HepG2 (cell line): Measurements from ENCODE around the gene CEP20. TPM values are rescaled to one million over a fixed set of nuclear protein-coding genes. Genes with fewer than 3 reads are reported as not detected.

Experiments
- ATAC-seq: fragments of 200-7000 bp; cut with Tn5 transposase; 3 replicates; pipeline ENCODE4 v1.9.1; 2020; ENCODE audit warnings: mild to moderate bottlenecking, moderate library complexity
- BruUV-seq: library from RNA; stranded (reverse); fragments of 400-500 nt; replicated peaks from 2 replicates; lab custom pipeline; 2021; lab: Mats Ljungman, UMichigan
- CTCF ChIA-PET: fragments of 300-600 bp; formaldehyde crosslinking; extraction: SDS; loops from one replicate; lab custom pipeline; 2021; ENCODE audit warnings: low total read pairs, inconsistent platforms, low intra/inter-chr PET ratio; lab: Yijun Ruan, JAX
- POLR2A ChIA-PET: fragments of 350-600 bp; sonication (Branson Sonifier 250); formaldehyde crosslinking; loops from one replicate; lab custom pipeline; 2020; ENCODE audit warnings: antibody characterized with exemption, inconsistent platforms; lab: Yijun Ruan, JAX
- DNase-seq: peaks from one replicate; pipeline ENCODE4 v3.0.0-alpha.2; 2015; ENCODE audit warnings: low spot score
- FAIRE-seq: peaks from 3 replicates; lab custom pipeline; 2011; peaks lifted over from hg19 to GRCh38; lab: Jason Lieb, UNC
- H2AFZ ChIP-seq: one replicate; pipeline ENCODE4 v1.6.1; 2011; ENCODE audit warnings: low read length, inconsistent platforms
- H3K27ac ChIP-seq: fragments of 300-600 bp; 3 replicates; pipeline ENCODE4 v1.8.0; 2011; ENCODE audit warnings: mixed run types, mild to moderate bottlenecking, mixed read lengths, low read length, inconsistent platforms; ENCODE audit not compliant: insufficient read depth; ENCODE audit errors: extremely low read length
- H3K27me3 ChIP-seq, 2 experiments: fragments of 200-600 bp in 1 of 2; 2 replicates in 1 of 2; 3 replicates in 1 of 2; pipeline versions ENCODE4 v1.6.0 to v1.8.0; 2011; ENCODE audit warnings: low read length in 2 of 2, mild to moderate bottlenecking in 2 of 2, moderate library complexity in 2 of 2, inconsistent platforms in 1 of 2; ENCODE audit not compliant: insufficient read depth in 2 of 2, control insufficient read depth in 1 of 2
- H3K36me3 ChIP-seq, 2 experiments: fragments of 200-600 bp in 1 of 2; replicated peaks in 1 of 2; 2 replicates in 1 of 2; 3 replicates in 1 of 2; pipeline versions ENCODE4 v1.5.1 to v1.8.0; 2011; ENCODE audit warnings: low read length in 2 of 2, inconsistent platforms in 1 of 2; ENCODE audit not compliant: insufficient read depth in 2 of 2, control insufficient read depth in 1 of 2
- H3K4me1 ChIP-seq: 2 replicates; pipeline ENCODE4 v1.5.1; 2012; ENCODE audit warnings: low read length, inconsistent platforms; ENCODE audit not compliant: insufficient read depth
- H3K4me2 ChIP-seq: 2 replicates; pipeline ENCODE4 v1.6.0; 2011; ENCODE audit warnings: low read depth, low read length, inconsistent platforms
- H3K4me3 ChIP-seq, 3 experiments: fragments of 200-600 bp in 1 of 3; sonication (generic), shearing (Covaris generic) in 1 of 3; replicated peaks in 1 of 3; 2 replicates each; pipeline ENCODE4 v1.5.1; 2011 to 2016; ENCODE audit warnings: low read length in 3 of 3, inconsistent platforms in 2 of 3, low read depth in 2 of 3, mild to moderate bottlenecking in 2 of 3, control low read depth in 1 of 3, mixed read lengths in 1 of 3; ENCODE audit not compliant: insufficient read depth in 1 of 3
- H3K79me2 ChIP-seq: one replicate; pipeline ENCODE4 v1.6.1; 2011; ENCODE audit warnings: low read length, inconsistent platforms; ENCODE audit not compliant: insufficient read depth
- H3K9ac ChIP-seq: 2 replicates; pipeline ENCODE4 v1.6.0; 2011; ENCODE audit warnings: mild to moderate bottlenecking, low read depth, low read length, inconsistent platforms; ENCODE audit not compliant: insufficient read depth
- H3K9me3 ChIP-seq: 2 replicates; pipeline ENCODE4 v1.5.1; 2012; ENCODE audit warnings: mild to moderate bottlenecking, low read length
- H4K20me1 ChIP-seq: 2 replicates; pipeline ENCODE4 v1.6.0; 2011; ENCODE audit warnings: inconsistent platforms, mild to moderate bottlenecking, low read length, moderate library complexity; ENCODE audit not compliant: insufficient read depth
- KMT2A ChIP-seq: sonication (generic); formaldehyde crosslinking; IDR thresholded peaks from 2 replicates; pipeline ENCODE4 v1.4.0; 2020; ENCODE audit warnings: missing genetic modification reagents
- RFXANK ChIP-seq: IDR thresholded peaks from 2 replicates; pipeline ENCODE4 v1.6.1; 2016
- SMARCE1 ChIP-seq: fragments of 450-650 bp; IDR thresholded peaks from 2 replicates; pipeline ENCODE4 v1.6.1; 2017; ENCODE audit warnings: borderline replicate concordance
- SNAPC2 ChIP-seq: sonication (generic); formaldehyde crosslinking; IDR thresholded peaks from 2 replicates; pipeline ENCODE4 v1.8.1; 2022; ENCODE audit warnings: mild to moderate bottlenecking, missing genetic modification reagents
- ZFYVE20 ChIP-seq: sonication (generic); formaldehyde crosslinking; IDR thresholded peaks from 2 replicates; pipeline ENCODE4 v1.8.0; 2023; ENCODE audit warnings: low read depth, mild to moderate bottlenecking, moderate library complexity, missing genetic modification reagents, borderline replicate concordance
- ZNF33B ChIP-seq: sonication (generic); formaldehyde crosslinking; IDR thresholded peaks from 2 replicates; pipeline ENCODE4 v1.5.1; 2020; ENCODE audit warnings: mild to moderate bottlenecking, missing genetic modification reagents
- ZNF350 ChIP-seq: sonication (generic); formaldehyde crosslinking; IDR thresholded peaks from 2 replicates; pipeline ENCODE4 v1.4.0; 2020; ENCODE audit warnings: mild to moderate bottlenecking, low read depth, missing genetic modification reagents, borderline replicate concordance
- ZNF614 ChIP-seq: IDR thresholded peaks from 2 replicates; pipeline ENCODE4 v1.6.1; 2018; ENCODE audit warnings: missing biosample characterization, missing genetic modification reagents, inconsistent platforms, borderline replicate concordance
- WGBS: methylation state at CpG from one replicate; pipeline ENCODE4 v1.1.6; 2017; ENCODE audit warnings: low lambda C conversion rate; 5-methylcytosine and 5-hydroxymethylcytosine counted together
- in situ Hi-C: cut with HindIII; loops from 2 replicates; pipeline ENCODE4 v1.10.0; 2017; ENCODE audit warnings: low pct_unique_long_range_greater_than_20kb; ENCODE audit not compliant: extremely low pct_ligation_motif_present
- intact Hi-C: fragments of 100-400 bp; cut with micrococcal nuclease; formaldehyde crosslinking; loops from one replicate; pipeline ENCODE4 v1.10.0; 2022; ENCODE audit not compliant: unreplicated experiment
- polyA plus RNA-seq, 8 experiments: library from polyadenylated mRNA; depleted of rRNA in 3 of 8; stranded (reverse) in 7 of 8; unstranded in 1 of 8; fragments of >200 nt; fragmentation: Illumina TruSeq in 4 of 8; extraction: Trizol in 4 of 8; gene quantifications; 2 replicates each; pipeline versions ENCODE4 v1.2.1 to v1.2.3, GENCODE V29; 2011 to 2016; ENCODE audit warnings: low read depth in 4 of 8, missing spikeins in 1 of 8, mixed read lengths in 1 of 8; ENCODE audit not compliant: insufficient read depth in 1 of 8
- total RNA-seq, 5 experiments: library from RNA; depleted of rRNA; stranded (reverse); fragments of >200 nt; fragmentation: Illumina TruSeq; extraction: Trizol; gene quantifications; 2 replicates each; pipeline ENCODE4 v1.2.3, GENCODE V29; 2016; ENCODE audit warnings: low read depth in 1 of 5
- TF ChIP-seq, protein P1 (sequence below): fragments of 450-650 bp; IDR thresholded peaks from 2 replicates; pipeline ENCODE4 v1.6.1; 2017; ENCODE audit warnings: mild to moderate bottlenecking
- TF ChIP-seq, protein P2 (sequence below): sonication (generic); formaldehyde crosslinking; IDR thresholded peaks from 2 replicates; pipeline ENCODE4 v1.9.0; 2021; ENCODE audit warnings: missing genetic modification reagents, mild to moderate bottlenecking, borderline replicate concordance

The CEP20 gene
- total and polyA plus RNA-seq, 2 of the 13 experiments (the other 11 are each of a cell fraction or from before 2014, with no cell fraction given): 53.0 to 54.1 TPM

DNA sequence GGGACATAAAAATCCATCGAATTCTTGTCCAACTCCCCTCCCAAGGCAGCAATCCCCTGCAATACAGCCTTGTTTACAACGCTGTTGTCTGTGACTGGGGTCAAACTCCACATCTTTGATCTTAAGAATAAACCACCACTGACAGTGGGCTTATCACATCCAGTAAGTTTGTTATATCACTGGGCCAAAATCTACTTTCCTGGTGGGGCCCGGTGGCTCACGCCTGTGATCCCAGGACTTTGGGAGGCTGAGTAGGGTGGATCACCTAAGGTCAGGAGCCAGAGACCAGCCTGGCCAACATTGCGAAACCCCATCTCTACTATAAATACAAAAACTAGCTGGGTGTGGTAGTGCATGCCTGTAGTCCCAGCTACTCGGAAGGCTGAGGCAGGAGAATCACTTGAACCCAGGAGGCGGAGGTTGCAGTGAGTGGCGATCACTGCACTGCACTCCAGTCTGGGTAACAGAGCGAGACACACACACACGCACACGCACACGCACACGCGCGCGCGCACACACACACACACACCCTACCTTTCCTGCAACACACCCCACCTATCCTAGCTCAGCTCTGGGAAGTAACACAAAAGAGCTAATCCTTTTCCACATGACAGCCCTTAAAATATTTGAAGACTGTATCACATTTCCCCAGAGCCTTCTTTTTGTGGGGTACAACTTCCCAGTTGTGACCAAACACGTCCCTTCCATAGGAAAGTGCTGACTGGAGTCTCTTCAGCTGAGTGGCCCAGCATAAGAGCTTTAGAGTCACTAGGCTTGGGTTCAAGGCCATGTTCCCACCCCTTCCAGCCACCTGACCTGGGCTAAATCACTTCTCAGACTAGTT, 40.1 kb upstream of the CEP20 start (continued):
- TF ChIP-seq, protein P1, sequence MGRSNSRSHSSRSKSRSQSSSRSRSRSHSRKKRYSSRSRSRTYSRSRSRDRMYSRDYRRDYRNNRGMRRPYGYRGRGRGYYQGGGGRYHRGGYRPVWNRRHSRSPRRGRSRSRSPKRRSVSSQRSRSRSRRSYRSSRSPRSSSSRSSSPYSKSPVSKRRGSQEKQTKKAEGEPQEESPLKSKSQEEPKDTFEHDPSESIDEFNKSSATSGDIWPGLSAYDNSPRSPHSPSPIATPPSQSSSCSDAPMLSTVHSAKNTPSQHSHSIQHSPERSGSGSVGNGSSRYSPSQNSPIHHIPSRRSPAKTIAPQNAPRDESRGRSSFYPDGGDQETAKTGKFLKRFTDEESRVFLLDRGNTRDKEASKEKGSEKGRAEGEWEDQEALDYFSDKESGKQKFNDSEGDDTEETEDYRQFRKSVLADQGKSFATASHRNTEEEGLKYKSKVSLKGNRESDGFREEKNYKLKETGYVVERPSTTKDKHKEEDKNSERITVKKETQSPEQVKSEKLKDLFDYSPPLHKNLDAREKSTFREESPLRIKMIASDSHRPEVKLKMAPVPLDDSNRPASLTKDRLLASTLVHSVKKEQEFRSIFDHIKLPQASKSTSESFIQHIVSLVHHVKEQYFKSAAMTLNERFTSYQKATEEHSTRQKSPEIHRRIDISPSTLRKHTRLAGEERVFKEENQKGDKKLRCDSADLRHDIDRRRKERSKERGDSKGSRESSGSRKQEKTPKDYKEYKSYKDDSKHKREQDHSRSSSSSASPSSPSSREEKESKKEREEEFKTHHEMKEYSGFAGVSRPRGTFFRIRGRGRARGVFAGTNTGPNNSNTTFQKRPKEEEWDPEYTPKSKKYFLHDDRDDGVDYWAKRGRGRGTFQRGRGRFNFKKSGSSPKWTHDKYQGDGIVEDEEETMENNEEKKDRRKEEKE: no peak
- TF ChIP-seq, protein P2, sequence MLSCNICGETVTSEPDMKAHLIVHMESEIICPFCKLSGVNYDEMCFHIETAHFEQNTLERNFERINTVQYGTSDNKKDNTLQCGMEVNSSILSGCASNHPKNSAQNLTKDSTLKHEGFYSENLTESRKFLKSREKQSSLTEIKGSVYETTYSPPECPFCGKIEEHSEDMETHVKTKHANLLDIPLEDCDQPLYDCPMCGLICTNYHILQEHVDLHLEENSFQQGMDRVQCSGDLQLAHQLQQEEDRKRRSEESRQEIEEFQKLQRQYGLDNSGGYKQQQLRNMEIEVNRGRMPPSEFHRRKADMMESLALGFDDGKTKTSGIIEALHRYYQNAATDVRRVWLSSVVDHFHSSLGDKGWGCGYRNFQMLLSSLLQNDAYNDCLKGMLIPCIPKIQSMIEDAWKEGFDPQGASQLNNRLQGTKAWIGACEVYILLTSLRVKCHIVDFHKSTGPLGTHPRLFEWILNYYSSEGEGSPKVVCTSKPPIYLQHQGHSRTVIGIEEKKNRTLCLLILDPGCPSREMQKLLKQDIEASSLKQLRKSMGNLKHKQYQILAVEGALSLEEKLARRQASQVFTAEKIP (CRISPR knock-in tag): no peak

DNA sequence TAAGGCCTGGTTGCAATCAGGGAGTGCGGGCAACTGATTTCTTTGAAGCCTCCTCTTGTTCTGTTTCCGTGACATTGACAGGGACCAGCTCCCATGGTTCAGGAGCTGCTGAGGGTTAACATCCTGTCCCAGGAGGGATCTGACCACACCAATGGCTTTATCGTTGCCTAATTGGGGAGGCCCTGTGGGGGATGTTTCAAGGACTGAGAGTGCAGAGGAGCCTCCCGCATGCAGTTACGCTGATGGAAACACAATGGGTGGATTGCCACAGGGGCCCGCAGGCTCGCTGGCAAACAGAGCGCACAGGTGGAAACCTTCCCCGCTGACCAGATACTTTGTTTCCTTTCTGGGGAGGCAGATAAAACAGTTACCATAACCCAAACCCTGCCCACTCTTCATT, 37.2 kb upstream of the CEP20 start:
- no TSS peak for BruUV-seq
- peak overlapping the region; percentile 58 for H2AFZ ChIP-seq
- 0 out of 6 replicates have a peak overlapping the region, but pooled peaks of 1 of the 3 experiments have one; percentile 5 for H3K4me3 ChIP-seq
- 50% methylated on average over 9 of the region's 9 CpGs for WGBS
- peak overlapping the region; percentile 43 for H3K4me2 ChIP-seq
- TF ChIP-seq KMT2A (CRISPR knock-in tag) (0 out of 2 replicates have a peak, but pooled peaks have one; percentile 25), ZNF614 (no peak), SMARCE1 (no peak), ZNF350 (no peak), ZFYVE20 (CRISPR knock-in tag) (no peak), SNAPC2 (CRISPR knock-in tag) (no peak), RFXANK (CRISPR knock-in tag) (no peak), ZNF33B (CRISPR knock-in tag) (peak; percentile 49; the same call in 1 of the 2 replicates)
- in situ Hi-C loops (no loop called here), intact Hi-C loops (loop anchor here (5.0 kb wide), 1 partner anchor 38 kb away; the partner anchor contains the start of gene CEP20)
- peak; percentile 25 for DNase-seq
- H3K9ac ChIP-seq: no peak overlapping the region
- peaks cover 31% of the 10 kb centered on the region for H3K4me1 ChIP-seq
- peak; percentile 31 for ATAC-seq
- no peak overlapping the region for H3K27ac ChIP-seq
- no peaks in the 10 kb centered on the region for H3K79me2 ChIP-seq
- ChIA-PET CTCF (no interaction called here), POLR2A (interaction anchor here (0.9 kb wide), 1 partner anchor 37 kb away, joined by 3 read pairs; no protein-coding TSS in a partner anchor)
- H3K36me3 ChIP-seq: no peaks in the 10 kb centered on the region
- H3K27me3 ChIP-seq: 0 out of 5 replicates have a peak, but pooled peaks cover 0 to 4% of the 10 kb centered on the region in 2 experiments
- no peaks in the 10 kb centered on the region for H3K9me3 ChIP-seq
- no peaks in the 10 kb centered on the region for H4K20me1 ChIP-seq
- no peak for FAIRE-seq
